ENCODE results near the gene IGSF11. TPM values are rescaled to one million over a fixed set of nuclear protein-coding genes. Genes with fewer than 3 reads are reported as not detected.

Gene IGSF11
- total and polyA plus RNA-seq, 9 of the 15 experiments (the other 6 are each of a cell fraction or from before 2014, with no cell fraction given) = 1.2 to 2.8 (median 1.7) TPM

DNA sequence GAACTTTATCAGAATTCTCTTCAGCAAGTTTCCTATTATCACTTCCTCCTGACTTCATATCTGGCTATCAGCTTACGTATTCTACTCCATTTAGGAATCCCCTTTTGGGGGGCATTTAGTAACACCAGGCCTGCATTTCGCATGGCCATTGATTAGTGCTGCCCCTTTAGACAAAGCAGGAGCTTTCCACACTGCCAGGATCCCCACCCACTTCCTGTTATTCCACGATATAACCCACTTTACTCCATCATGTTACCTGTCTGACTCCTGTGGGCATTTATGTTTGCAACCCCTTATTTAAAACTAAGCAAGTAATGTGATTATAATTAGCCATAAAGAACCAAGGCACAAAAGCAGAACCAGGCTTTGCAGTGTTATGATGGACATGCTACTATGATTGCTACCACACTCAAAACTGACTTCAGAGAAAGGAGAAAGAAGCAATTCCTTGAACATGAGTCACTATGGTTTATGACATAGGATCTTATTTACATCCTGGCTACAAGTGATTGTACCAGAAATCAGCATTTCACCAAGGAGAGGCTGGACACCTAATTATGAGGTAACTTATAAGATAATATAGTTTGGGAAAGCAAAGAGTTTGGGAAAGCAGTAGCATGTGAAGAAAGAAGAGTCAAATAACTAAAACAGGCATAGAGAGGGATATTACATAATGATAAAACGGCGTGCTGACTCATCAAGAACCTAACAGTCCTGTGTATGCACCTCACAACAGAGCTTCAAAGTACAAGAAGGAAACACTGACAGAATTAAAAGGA lies 96.3 kb downstream of the IGSF11 start (continued):
- TF ChIP-seq TFAP4 (CRISPR knock-in tag; IDR thresholded peaks at IDR 0.05; ENCODE audit: borderline replicate concordance) (no peak), PPARD (CRISPR knock-in tag; IDR thresholded peaks at IDR 0.05) (no peak), ZNF583 (CRISPR knock-in tag; IDR thresholded peaks at IDR 0.05) (no peak), TARDBP (IDR thresholded peaks at IDR 0.05) (no peak), KLF13 (tag; IDR thresholded peaks at IDR 0.05; ENCODE audit: borderline replicate concordance, low read depth) (no peak), ZBTB1 (CRISPR knock-in tag; IDR thresholded peaks at IDR 0.05; ENCODE audit: borderline replicate concordance, low read depth) (no peak), ZNF384 (IDR thresholded peaks at IDR 0.05; ENCODE audit: low read depth, low read length) (no peak), ZFX (CRISPR knock-in tag; IDR thresholded peaks at IDR 0.05) (no peak), SREBF2 (CRISPR knock-in tag; IDR thresholded peaks at IDR 0.05) (no peak), DPF2 (IDR thresholded peaks at IDR 0.05) (peak; percentile 92), ZNF408 (CRISPR knock-in tag; IDR thresholded peaks at IDR 0.05; ENCODE audit: low read depth) (no peak), ZNF263 (CRISPR knock-in tag; IDR thresholded peaks at IDR 0.05; ENCODE audit: borderline replicate concordance) (no peak), CCNT2 (IDR thresholded peaks at IDR 0.05; ENCODE audit: borderline replicate concordance, extremely low read depth, insufficient read length, low read depth, low read length) (no peak), SMAD3 (CRISPR knock-in tag; conservative IDR thresholded peaks at IDR 0.05) (no peak), HNRNPLL (IDR thresholded peaks at IDR 0.05; ENCODE audit: low read depth, low read length, poor library complexity, severe bottlenecking) (no peak)
- TF ChIP-seq, protein P1, sequence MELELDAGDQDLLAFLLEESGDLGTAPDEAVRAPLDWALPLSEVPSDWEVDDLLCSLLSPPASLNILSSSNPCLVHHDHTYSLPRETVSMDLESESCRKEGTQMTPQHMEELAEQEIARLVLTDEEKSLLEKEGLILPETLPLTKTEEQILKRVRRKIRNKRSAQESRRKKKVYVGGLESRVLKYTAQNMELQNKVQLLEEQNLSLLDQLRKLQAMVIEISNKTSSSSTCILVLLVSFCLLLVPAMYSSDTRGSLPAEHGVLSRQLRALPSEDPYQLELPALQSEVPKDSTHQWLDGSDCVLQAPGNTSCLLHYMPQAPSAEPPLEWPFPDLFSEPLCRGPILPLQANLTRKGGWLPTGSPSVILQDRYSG (tag; conservative IDR thresholded peaks at IDR 0.05; ENCODE audit: low read depth) = no peak
- TF ChIP-seq, protein P2, sequence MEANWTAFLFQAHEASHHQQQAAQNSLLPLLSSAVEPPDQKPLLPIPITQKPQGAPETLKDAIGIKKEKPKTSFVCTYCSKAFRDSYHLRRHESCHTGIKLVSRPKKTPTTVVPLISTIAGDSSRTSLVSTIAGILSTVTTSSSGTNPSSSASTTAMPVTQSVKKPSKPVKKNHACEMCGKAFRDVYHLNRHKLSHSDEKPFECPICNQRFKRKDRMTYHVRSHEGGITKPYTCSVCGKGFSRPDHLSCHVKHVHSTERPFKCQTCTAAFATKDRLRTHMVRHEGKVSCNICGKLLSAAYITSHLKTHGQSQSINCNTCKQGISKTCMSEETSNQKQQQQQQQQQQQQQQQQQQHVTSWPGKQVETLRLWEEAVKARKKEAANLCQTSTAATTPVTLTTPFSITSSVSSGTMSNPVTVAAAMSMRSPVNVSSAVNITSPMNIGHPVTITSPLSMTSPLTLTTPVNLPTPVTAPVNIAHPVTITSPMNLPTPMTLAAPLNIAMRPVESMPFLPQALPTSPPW (CRISPR knock-in tag; IDR thresholded peaks at IDR 0.05) = no peak; the same call in 1 of the 2 replicates
- TF ChIP-seq, protein P3, sequence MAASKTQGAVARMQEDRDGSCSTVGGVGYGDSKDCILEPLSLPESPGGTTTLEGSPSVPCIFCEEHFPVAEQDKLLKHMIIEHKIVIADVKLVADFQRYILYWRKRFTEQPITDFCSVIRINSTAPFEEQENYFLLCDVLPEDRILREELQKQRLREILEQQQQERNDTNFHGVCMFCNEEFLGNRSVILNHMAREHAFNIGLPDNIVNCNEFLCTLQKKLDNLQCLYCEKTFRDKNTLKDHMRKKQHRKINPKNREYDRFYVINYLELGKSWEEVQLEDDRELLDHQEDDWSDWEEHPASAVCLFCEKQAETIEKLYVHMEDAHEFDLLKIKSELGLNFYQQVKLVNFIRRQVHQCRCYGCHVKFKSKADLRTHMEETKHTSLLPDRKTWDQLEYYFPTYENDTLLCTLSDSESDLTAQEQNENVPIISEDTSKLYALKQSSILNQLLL (CRISPR knock-in tag; IDR thresholded peaks at IDR 0.05; ENCODE audit: borderline replicate concordance) = no peak
